Fibroblast of lung (primary cell): Measurements from ENCODE around the gene ZNF385A. TPM values are rescaled to one million over a fixed set of nuclear protein-coding genes. Genes with fewer than 3 reads are reported as not detected.

ENCODE experiments used
- DNase-seq, 2 donors: peaks; one replicate each; pipeline versions ENCODE4 v3.0.0 to v3.0.0-alpha.2; 2010; ENCODE audit warnings: low read depth in 2 of 2
- H2AFZ ChIP-seq: 2 replicates; pipeline ENCODE4 v1.5.1; 2012; ENCODE audit warnings: low read length, control low read depth, inconsistent platforms
- H3K27ac ChIP-seq: 2 replicates; pipeline ENCODE4 v1.5.1; 2011; ENCODE audit warnings: low read length, control low read depth; ENCODE audit not compliant: insufficient read depth
- H3K27me3 ChIP-seq: 2 replicates; pipeline ENCODE4 v1.5.1; 2011; ENCODE audit warnings: mild to moderate bottlenecking, low read length; ENCODE audit not compliant: control insufficient read depth, insufficient read depth
- H3K36me3 ChIP-seq: 2 replicates; pipeline ENCODE4 v1.5.1; 2011; ENCODE audit warnings: low read length; ENCODE audit not compliant: control insufficient read depth, insufficient read depth
- H3K4me1 ChIP-seq: 2 replicates; pipeline ENCODE4 v1.5.1; 2011; ENCODE audit warnings: low read length; ENCODE audit not compliant: control insufficient read depth, insufficient read depth; ENCODE audit errors: extremely low read depth
- H3K4me2 ChIP-seq: 2 replicates; pipeline ENCODE4 v1.5.1; 2011; ENCODE audit warnings: low read length, control low read depth; ENCODE audit not compliant: insufficient read depth; ENCODE audit errors: extremely low read depth
- H3K4me3 ChIP-seq, 4 experiments: fragments of 200-600 bp in 1 of 4; sonication (generic) in 1 of 4; replicated peaks in 1 of 4; 2 replicates each; pipeline ENCODE4 v1.5.1; 2011 to 2016; ENCODE audit warnings: low read length in 4 of 4, low read depth in 3 of 4, mild to moderate bottlenecking in 3 of 4, control low read depth in 2 of 4, inconsistent platforms in 1 of 4, mixed read lengths in 1 of 4; ENCODE audit not compliant: insufficient read depth in 1 of 4; ENCODE audit errors: control extremely low read depth in 1 of 4
- H3K79me2 ChIP-seq: 2 replicates; pipeline ENCODE4 v1.5.1; 2012; ENCODE audit warnings: mild to moderate bottlenecking, low read length, inconsistent platforms; ENCODE audit not compliant: control insufficient read depth, insufficient read depth
- H3K9ac ChIP-seq: 2 replicates; pipeline ENCODE4 v1.5.1; 2011; ENCODE audit warnings: mild to moderate bottlenecking, low read length, control low read depth; ENCODE audit not compliant: insufficient read depth
- H3K9me3 ChIP-seq: 2 replicates; pipeline ENCODE4 v1.5.1; 2012; ENCODE audit warnings: low read depth, low read length; ENCODE audit not compliant: control insufficient read depth, insufficient read depth
- H4K20me1 ChIP-seq: 2 replicates; pipeline ENCODE4 v1.5.1; 2011; ENCODE audit warnings: low read length; ENCODE audit not compliant: control insufficient read depth, insufficient read depth; ENCODE audit errors: extremely low read depth
- EZH2 ChIP-seq: IDR thresholded peaks from 2 replicates; pipeline ENCODE4 v1.5.1; 2012; ENCODE audit warnings: low read length, control low read depth, mild to moderate bottlenecking; ENCODE audit errors: missing control alignments
- polyA plus RNA-seq, 2 donors: library from polyadenylated mRNA; depleted of rRNA in 1 of 2; stranded (reverse) in 1 of 2; unstranded in 1 of 2; fragments of >200 nt; gene quantifications; 2 replicates each; pipeline ENCODE4 v1.2.1, GENCODE V29; 2011 to 2012; ENCODE audit warnings: missing spikeins in 1 of 2
- total RNA-seq: library from RNA; depleted of rRNA; stranded (reverse); fragments of >200 nt; gene quantifications from 2 replicates; pipeline ENCODE4 v1.2.1, GENCODE V29; 2014
- TF ChIP-seq, protein P1 (sequence below), 2 donors: IDR thresholded peaks in 1 of 2; conservative IDR thresholded peaks in 1 of 2; 1 replicate in 1 of 2; 2 replicates in 1 of 2; pipeline ENCODE4 v1.5.1; 2011 to 2012; ENCODE audit warnings: low read length in 2 of 2, control low read depth in 1 of 2, inconsistent platforms in 1 of 2, low read depth in 1 of 2, mild to moderate bottlenecking in 1 of 2

ZNF385A gene
- total and polyA plus RNA-seq, 2 donors (not counting 1 experiment from before 2014, with no cell fraction given) = 0.69 to 3.3 TPM

DNA sequence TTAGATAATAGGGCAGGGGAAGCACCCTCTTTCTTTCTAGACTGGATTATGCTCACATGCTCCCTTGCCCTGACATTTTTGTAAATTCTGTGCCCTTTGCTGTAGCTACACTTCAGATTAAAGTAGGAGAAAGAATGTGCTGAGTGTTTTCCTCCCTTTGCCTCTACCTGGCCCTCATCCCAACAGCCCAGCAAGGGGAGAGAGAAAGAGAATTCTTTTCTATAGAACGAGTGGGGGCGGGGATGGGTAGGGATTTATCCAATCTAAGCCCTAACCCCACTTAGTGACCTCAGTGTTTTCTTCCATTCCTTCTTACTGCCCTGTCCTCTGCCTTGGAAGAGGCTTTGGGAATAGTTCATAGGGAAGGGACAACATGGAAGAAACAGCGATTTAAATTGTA lies 33.8 kb downstream of the ZNF385A start:
- Histone ChIP-seq H3K9me3 (no peaks in the 10 kb centered on the region), H3K4me3 (no peak overlapping the region), H2AFZ (no peak overlapping the region), H4K20me1 (no peaks in the 10 kb centered on the region), H3K9ac (no peak overlapping the region), H3K4me1 (peaks cover 14% of the 10 kb centered on the region), H3K36me3 (peaks cover 15% of the 10 kb centered on the region), H3K4me2 (no peak overlapping the region), H3K79me2 (no peaks in the 10 kb centered on the region), H3K27me3 (no peaks in the 10 kb centered on the region), H3K27ac (no peak overlapping the region)
- no peak for DNase-seq
- TF ChIP-seq, protein P1, sequence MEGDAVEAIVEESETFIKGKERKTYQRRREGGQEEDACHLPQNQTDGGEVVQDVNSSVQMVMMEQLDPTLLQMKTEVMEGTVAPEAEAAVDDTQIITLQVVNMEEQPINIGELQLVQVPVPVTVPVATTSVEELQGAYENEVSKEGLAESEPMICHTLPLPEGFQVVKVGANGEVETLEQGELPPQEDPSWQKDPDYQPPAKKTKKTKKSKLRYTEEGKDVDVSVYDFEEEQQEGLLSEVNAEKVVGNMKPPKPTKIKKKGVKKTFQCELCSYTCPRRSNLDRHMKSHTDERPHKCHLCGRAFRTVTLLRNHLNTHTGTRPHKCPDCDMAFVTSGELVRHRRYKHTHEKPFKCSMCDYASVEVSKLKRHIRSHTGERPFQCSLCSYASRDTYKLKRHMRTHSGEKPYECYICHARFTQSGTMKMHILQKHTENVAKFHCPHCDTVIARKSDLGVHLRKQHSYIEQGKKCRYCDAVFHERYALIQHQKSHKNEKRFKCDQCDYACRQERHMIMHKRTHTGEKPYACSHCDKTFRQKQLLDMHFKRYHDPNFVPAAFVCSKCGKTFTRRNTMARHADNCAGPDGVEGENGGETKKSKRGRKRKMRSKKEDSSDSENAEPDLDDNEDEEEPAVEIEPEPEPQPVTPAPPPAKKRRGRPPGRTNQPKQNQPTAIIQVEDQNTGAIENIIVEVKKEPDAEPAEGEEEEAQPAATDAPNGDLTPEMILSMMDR (conservative IDR thresholded peaks at IDR 0.05 in 1 of 2, IDR thresholded peaks at IDR 0.05 in 1 of 2; ENCODE audit: low read depth in 1 of 2, low read length in 2 of 2) = no peak
- no peak for TF ChIP-seq EZH2

DNA sequence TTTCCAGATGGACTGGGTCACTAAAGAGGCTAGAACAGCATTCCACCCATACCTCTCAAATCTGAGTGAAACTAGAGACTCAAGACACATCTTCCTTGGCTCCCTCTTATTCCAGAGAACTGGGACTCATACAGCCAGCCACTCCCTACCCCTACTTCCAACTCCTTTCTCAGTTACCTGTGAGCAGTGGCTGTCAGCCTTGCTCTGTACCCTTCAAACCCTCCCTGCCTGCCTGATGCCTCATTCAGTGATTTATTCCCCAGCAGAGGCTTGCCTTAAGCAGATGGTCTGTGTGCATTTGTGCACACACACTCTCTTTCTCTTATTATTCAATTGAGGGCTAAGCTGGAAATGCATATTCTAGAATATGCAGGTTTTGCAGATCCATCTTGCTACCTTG lies 34.9 kb downstream of the ZNF385A start:
- Histone ChIP-seq H3K4me1 (peaks cover 14% of the 10 kb centered on the region), H2AFZ (no peak overlapping the region), H3K27me3 (no peaks in the 10 kb centered on the region), H4K20me1 (no peaks in the 10 kb centered on the region), H3K9ac (no peak overlapping the region), H3K79me2 (no peaks in the 10 kb centered on the region), H3K27ac (no peak overlapping the region), H3K4me3 (no peak overlapping the region), H3K9me3 (no peaks in the 10 kb centered on the region), H3K36me3 (peaks cover 19% of the 10 kb centered on the region), H3K4me2 (no peak overlapping the region)
- TF ChIP-seq, protein P1 (conservative IDR thresholded peaks at IDR 0.05 in 1 of 2, IDR thresholded peaks at IDR 0.05 in 1 of 2; ENCODE audit: low read depth in 1 of 2, low read length in 2 of 2) = no peak
- no peak for TF ChIP-seq EZH2
- no peak for DNase-seq

GRCh38 chr12:54349036-54349435 lies 35.5 kb downstream of the ZNF385A start:
- no peaks in the 10 kb centered on the region for H3K79me2 ChIP-seq
- DNase-seq = no peak
- peaks cover 19% of the 10 kb centered on the region for H3K36me3 ChIP-seq

More at GRCh38 chr12:54349036-54349435, 35.5 kb downstream of the ZNF385A start:
- no peaks in the 10 kb centered on the region for H4K20me1 ChIP-seq
- no peak overlapping the region for H3K27ac ChIP-seq
- H3K27me3 ChIP-seq = no peaks in the 10 kb centered on the region
- no peak overlapping the region for H3K4me3 ChIP-seq
- H3K9ac ChIP-seq = no peak overlapping the region
- TF ChIP-seq, protein P1 (conservative IDR thresholded peaks at IDR 0.05 in 1 of 2, IDR thresholded peaks at IDR 0.05 in 1 of 2; ENCODE audit: low read depth in 1 of 2, low read length in 2 of 2) = no peak
- no peak for TF ChIP-seq EZH2
- peaks cover 14% of the 10 kb centered on the region for H3K4me1 ChIP-seq
- H2AFZ ChIP-seq = no peak overlapping the region
- H3K9me3 ChIP-seq = no peaks in the 10 kb centered on the region
- H3K4me2 ChIP-seq = no peak overlapping the region
